ENCODE results near the gene TMEM243. TPM values are rescaled to one million over a fixed set of nuclear protein-coding genes. Genes with fewer than 3 reads are reported as not detected.
"Not testable (repeated sequence)": the region's sequence is repeated elsewhere in the genome, so short reads cannot be mapped to it uniquely, and the experiment has no call there.

TMEM243 gene
- total and polyA plus RNA-seq, 2 donors, result 27.6 to 60.1 TPM

GRCh38 chr7:87203929-87204328 lies 15.6 kb downstream of the TMEM243 start:
- WGBS, result 93% methylated on average over 4 of the region's 4 CpGs
- not testable (repeated sequence) for DNase-seq (ENCODE audit: extremely low spot score); H3K4me3 ChIP-seq (ENCODE audit: low read depth, low read length); H3K27ac ChIP-seq (ENCODE audit: low read depth); H3K36me3 ChIP-seq (ENCODE audit: insufficient read depth); H3K4me1 ChIP-seq (ENCODE audit: insufficient read depth)

GRCh38 chr7:87202705-87203104 lies 16.8 kb downstream of the TMEM243 start:
- Histone ChIP-seq H3K27ac (ENCODE audit: low read depth) (no peak overlapping the region), H3K36me3 (ENCODE audit: insufficient read depth) (no peaks in the 10 kb centered on the region), H3K4me1 (ENCODE audit: insufficient read depth) (no peaks in the 10 kb centered on the region), H3K4me3 (ENCODE audit: low read depth, low read length) (no peak overlapping the region)
- no peak for DNase-seq (ENCODE audit: extremely low spot score)
- WGBS, result 97% methylated on average over 2 of the region's 2 CpGs

GRCh38 chr7:87202208-87202607 lies 17.3 kb downstream of the TMEM243 start:
- Histone ChIP-seq H3K4me1 (ENCODE audit: insufficient read depth) (no peaks in the 10 kb centered on the region), H3K27ac (ENCODE audit: low read depth) (no peak overlapping the region), H3K36me3 (ENCODE audit: insufficient read depth) (no peaks in the 10 kb centered on the region), H3K4me3 (ENCODE audit: low read depth, low read length) (no peak overlapping the region)
- DNase-seq (ENCODE audit: extremely low spot score), result no peak
- WGBS, result 88% methylated on average over 1 of the region's 1 CpG

GRCh38 chr7:87199700-87200450 lies 19.7 kb downstream of the TMEM243 start:
- H3K36me3 ChIP-seq (ENCODE audit: insufficient read depth), result peaks cover 1% of the 10 kb centered on the region
- no peak overlapping the region for H3K27ac ChIP-seq (ENCODE audit: low read depth)
- H3K4me3 ChIP-seq (ENCODE audit: low read depth, low read length), result no peak overlapping the region
- 84% methylated on average over 6 of the region's 6 CpGs for WGBS
- no peaks in the 10 kb centered on the region for H3K4me1 ChIP-seq (ENCODE audit: insufficient read depth)
- no peak for DNase-seq (ENCODE audit: extremely low spot score)

DNA sequence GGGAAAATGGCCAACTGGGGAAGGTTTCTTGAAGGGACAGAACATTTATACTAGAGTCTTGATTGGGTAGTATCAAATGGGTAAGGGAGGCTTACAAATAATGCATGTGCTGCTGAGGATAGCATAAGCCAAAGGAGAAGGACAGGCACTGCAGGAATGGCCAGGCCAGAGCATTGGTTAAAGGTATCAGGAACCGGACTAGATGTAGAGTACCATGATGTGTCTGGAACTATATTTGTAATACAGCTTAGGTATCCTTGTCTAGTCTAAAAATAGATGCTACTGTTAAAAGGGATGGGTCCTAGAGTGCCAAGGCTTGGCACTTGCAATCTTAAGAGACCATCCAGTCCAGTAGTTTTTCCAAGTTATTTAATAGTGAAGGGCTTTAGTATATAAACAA lies 20.3 kb downstream of the TMEM243 start:
- no peak for DNase-seq (ENCODE audit: extremely low spot score)
- no peaks in the 10 kb centered on the region for H3K4me1 ChIP-seq (ENCODE audit: insufficient read depth)
- peaks cover 1% of the 10 kb centered on the region for H3K36me3 ChIP-seq (ENCODE audit: insufficient read depth)
- H3K27ac ChIP-seq (ENCODE audit: low read depth), result peak overlapping the region; percentile 5
- no peak overlapping the region for H3K4me3 ChIP-seq (ENCODE audit: low read depth, low read length)
- 94% methylated on average over 1 of the region's 1 CpG for WGBS

DNA sequence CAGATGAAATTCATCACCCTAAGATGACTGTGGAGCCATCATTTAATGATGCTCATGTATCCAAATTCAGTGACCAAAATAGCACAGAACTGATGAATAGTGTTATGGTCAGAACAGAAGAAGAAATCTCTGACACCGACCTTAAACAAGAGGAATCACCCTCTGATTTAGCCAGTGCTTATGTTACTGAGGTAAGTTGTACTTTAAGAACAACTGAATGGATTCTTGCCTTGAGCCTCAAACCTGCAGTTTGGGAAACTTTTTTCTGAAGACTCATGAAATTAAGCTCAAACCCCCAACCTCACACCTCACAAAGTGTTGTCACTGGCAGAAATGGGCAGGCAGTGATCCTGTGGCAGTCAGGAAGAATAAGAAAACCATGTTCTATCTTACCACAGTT lies 25.6 kb downstream of the TMEM243 start:
- Histone ChIP-seq H3K36me3 (ENCODE audit: insufficient read depth) (peaks cover 10% of the 10 kb centered on the region), H3K4me1 (ENCODE audit: insufficient read depth) (no peaks in the 10 kb centered on the region), H3K27ac (ENCODE audit: low read depth) (no peak overlapping the region), H3K4me3 (ENCODE audit: low read depth, low read length) (no peak overlapping the region)
- WGBS, result 90% methylated on average over 1 of the region's 1 CpG
- no peak for DNase-seq (ENCODE audit: extremely low spot score)

DNA sequence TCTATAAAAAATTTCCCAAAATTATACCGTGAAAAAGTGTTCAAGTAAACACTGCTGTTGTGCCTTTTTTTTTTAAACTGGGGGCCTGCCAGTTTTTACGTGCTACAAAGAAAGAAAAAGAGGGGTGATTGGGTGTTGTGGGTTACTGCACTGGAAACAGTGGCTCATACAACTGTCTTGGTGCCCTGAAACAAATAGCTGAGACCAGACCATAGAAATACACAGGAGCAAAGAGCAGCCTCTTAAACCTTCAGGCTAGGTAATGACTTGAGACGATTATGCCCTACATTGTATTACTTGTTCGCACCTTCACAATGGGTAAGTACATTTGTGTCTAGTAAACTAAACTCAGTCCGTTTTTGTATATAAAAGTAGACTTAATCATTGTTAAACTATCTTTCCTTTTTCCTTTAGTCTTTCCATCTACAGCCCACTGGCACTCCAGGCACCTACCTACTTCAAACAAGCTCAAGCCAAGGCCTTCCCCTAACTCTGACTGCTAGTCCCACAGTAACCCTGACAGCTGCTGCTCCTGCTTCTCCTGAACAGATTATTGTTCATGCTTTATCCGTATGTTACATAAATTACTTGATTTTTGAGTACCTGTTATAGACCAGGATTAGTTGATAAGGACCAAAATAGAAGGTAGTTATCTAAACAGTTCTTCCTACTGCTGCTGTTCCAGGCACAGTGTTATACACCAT lies 26.6 kb downstream of the TMEM243 start:
- Histone ChIP-seq H3K27ac (ENCODE audit: low read depth) (no peak overlapping the region), H3K4me1 (ENCODE audit: insufficient read depth) (no peaks in the 10 kb centered on the region), H3K36me3 (ENCODE audit: insufficient read depth) (peaks cover 12% of the 10 kb centered on the region), H3K4me3 (ENCODE audit: low read depth, low read length) (no peak overlapping the region)
- no peak for DNase-seq (ENCODE audit: extremely low spot score)
- 70% methylated on average over 6 of the region's 6 CpGs for WGBS

GRCh38 chr7:87190783-87191182 lies 28.7 kb downstream of the TMEM243 start:
- no peak for DNase-seq (ENCODE audit: extremely low spot score)
- no peak overlapping the region for H3K4me3 ChIP-seq (ENCODE audit: low read depth, low read length)
- H3K27ac ChIP-seq (ENCODE audit: low read depth), result no peak overlapping the region
- WGBS, result 81% methylated on average over 3 of the region's 3 CpGs
- H3K4me1 ChIP-seq (ENCODE audit: insufficient read depth), result no peaks in the 10 kb centered on the region
- H3K36me3 ChIP-seq (ENCODE audit: insufficient read depth), result peaks cover 13% of the 10 kb centered on the region

GRCh38 chr7:87188930-87189329 lies 30.6 kb downstream of the TMEM243 start:
- no peak overlapping the region for H3K27ac ChIP-seq (ENCODE audit: low read depth)
- peaks cover 15% of the 10 kb centered on the region for H3K36me3 ChIP-seq (ENCODE audit: insufficient read depth)
- DNase-seq (ENCODE audit: extremely low spot score), result no peak
- H3K4me3 ChIP-seq (ENCODE audit: low read depth, low read length), result no peak overlapping the region
- WGBS, result 95% methylated on average over 2 of the region's 2 CpGs
- H3K4me1 ChIP-seq (ENCODE audit: insufficient read depth), result no peaks in the 10 kb centered on the region

DNA sequence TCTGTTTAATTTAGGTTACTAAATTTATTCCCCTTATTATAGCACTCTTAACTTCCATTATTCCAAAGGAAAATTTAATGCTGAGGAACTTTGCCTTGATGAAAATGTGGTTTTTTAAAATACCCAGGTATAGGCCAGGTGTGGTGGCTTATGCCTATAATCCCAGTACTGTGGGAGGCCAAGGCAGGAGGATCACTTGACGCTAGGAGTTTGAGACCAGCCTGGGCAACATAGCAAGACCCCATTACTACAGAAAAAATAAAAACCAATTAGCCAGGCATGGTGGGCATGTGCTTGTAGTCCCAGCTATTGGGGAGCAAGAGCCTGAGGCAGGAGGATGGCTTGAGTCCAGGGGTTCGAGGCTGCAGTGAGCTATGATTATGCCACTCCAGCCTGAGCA lies 32.4 kb downstream of the TMEM243 start:
- 96% methylated on average over 2 of the region's 2 CpGs for WGBS
- Histone ChIP-seq H3K27ac (ENCODE audit: low read depth) (no peak overlapping the region), H3K4me1 (ENCODE audit: insufficient read depth) (no peaks in the 10 kb centered on the region), H3K36me3 (ENCODE audit: insufficient read depth) (peaks cover 8% of the 10 kb centered on the region), H3K4me3 (ENCODE audit: low read depth, low read length) (no peak overlapping the region)
- DNase-seq (ENCODE audit: extremely low spot score), result no peak

- no peak overlapping the region for H3K27ac ChIP-seq (ENCODE audit: low read depth)
- H3K4me1 ChIP-seq (ENCODE audit: insufficient read depth), result no peaks in the 10 kb centered on the region
- WGBS, result 96% methylated on average over 3 of the region's 3 CpGs
- DNase-seq (ENCODE audit: extremely low spot score), result no peak
- no peak overlapping the region for H3K4me3 ChIP-seq (ENCODE audit: low read depth, low read length)
- no peaks in the 10 kb centered on the region for H3K36me3 ChIP-seq (ENCODE audit: insufficient read depth)
These were observed 40.4 kb downstream of the TMEM243 start for GRCh38 chr7:87179180-87179579.

DNA sequence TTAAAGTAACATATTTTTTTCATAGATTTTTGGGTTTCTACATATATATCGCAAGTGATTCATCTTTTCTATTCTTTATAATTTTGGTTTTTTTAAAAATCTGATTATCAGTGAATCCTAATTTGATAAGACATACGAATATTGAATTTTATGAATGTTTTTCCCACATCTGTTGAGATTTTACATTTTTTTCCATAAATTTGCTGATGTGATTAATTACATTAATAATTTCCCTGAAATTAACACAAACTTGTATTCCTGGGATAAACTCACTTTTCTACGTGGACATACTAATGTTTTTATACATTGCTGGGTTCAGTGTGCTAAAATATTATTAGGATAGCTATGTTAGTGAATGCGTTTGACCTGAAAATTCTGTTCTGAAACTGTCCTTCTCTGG lies 41.2 kb downstream of the TMEM243 start:
- no peak overlapping the region for H3K4me3 ChIP-seq (ENCODE audit: low read depth, low read length)

GRCh38 chr7:87173471-87173870 lies 46.1 kb downstream of the TMEM243 start:
- H3K36me3 ChIP-seq (ENCODE audit: insufficient read depth), result peaks cover 5% of the 10 kb centered on the region

More for the DNA sequence above, 41.2 kb downstream of the TMEM243 start:
- Histone ChIP-seq H3K27ac (ENCODE audit: low read depth) (no peak overlapping the region), H3K4me1 (ENCODE audit: insufficient read depth) (no peaks in the 10 kb centered on the region), H3K36me3 (ENCODE audit: insufficient read depth) (no peaks in the 10 kb centered on the region)
- 93% methylated on average over 4 of the region's 4 CpGs for WGBS
- DNase-seq (ENCODE audit: extremely low spot score), result no peak

DNA sequence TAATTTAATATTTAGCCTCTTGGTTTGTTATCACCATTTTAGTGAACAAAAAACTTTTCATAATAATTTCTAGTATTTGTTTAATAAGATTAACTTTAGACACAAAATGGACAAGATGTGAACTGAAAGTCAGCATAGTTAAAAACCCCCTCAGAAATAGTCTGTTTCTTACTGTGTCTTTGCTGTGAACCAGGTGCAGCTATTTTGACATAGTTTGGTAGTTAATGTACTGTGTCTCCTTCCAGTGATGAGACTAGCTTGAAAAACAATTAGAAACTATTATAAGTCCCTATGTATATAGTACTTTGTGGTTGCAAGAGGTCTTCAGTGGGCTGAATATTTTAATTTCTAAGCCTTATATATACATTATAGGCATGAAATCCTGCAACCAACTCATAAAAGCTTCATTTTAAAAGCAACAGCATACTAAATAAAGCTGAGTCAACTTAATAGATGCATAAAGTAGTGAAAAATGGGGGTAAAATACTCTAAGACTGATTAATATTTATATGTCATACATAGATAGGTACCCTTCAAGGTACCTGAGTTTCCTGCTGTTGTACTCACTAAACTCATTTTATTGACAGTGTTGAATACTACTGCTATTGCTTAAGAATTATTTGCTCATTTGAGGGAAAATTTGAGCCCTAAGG lies 48.1 kb downstream of the TMEM243 start:
- H3K4me1 ChIP-seq (ENCODE audit: insufficient read depth), result no peaks in the 10 kb centered on the region
- no peak overlapping the region for H3K27ac ChIP-seq (ENCODE audit: low read depth)
- no peak overlapping the region for H3K4me3 ChIP-seq (ENCODE audit: low read depth, low read length)
- DNase-seq (ENCODE audit: extremely low spot score), result no peak
- H3K36me3 ChIP-seq (ENCODE audit: insufficient read depth), result peaks cover 5% of the 10 kb centered on the region

More at GRCh38 chr7:87173471-87173870, 46.1 kb downstream of the TMEM243 start:
- Histone ChIP-seq H3K4me1 (ENCODE audit: insufficient read depth) (no peaks in the 10 kb centered on the region), H3K27ac (ENCODE audit: low read depth) (no peak overlapping the region), H3K4me3 (ENCODE audit: low read depth, low read length) (no peak overlapping the region)
- WGBS, result 91% methylated on average over 1 of the region's 1 CpG
- DNase-seq (ENCODE audit: extremely low spot score), result no peak

Measured in urinary bladder (tissue), 4 donors.